HepG2 (cell line): Measurements from ENCODE around the gene MARF1. TPM values are rescaled to one million over a fixed set of nuclear protein-coding genes. Genes with fewer than 3 reads are reported as not detected.

Experiments used
- ARID3A ChIP-seq: IDR thresholded peaks from 2 replicates; pipeline ENCODE4 v1.6.1; 2012; ENCODE audit warnings: low read depth, low read length, improper control_type of control experiment
- ARNT ChIP-seq: fragments of 450-650 bp; IDR thresholded peaks from 2 replicates; pipeline ENCODE4 v1.6.1; 2017
- DBP ChIP-seq: sonication (generic); formaldehyde crosslinking; IDR thresholded peaks from 2 replicates; pipeline ENCODE4 v1.4.0; 2020; ENCODE audit warnings: missing genetic modification reagents; ENCODE audit errors: not compliant biosample characterization
- HIVEP1 ChIP-seq: sonication (generic); formaldehyde crosslinking; IDR thresholded peaks from 2 replicates; pipeline ENCODE4 v1.4.0; 2020; ENCODE audit warnings: mild to moderate bottlenecking, missing genetic modification reagents
- HNRNPUL1 ChIP-seq: fragments of 200-400 bp; formaldehyde crosslinking; IDR thresholded peaks from 2 replicates; pipeline ENCODE4 v1.6.1; 2017; ENCODE audit warnings: low read depth, mild to moderate bottlenecking, low read length, moderate library complexity
- HOXA9 ChIP-seq: sonication (generic); formaldehyde crosslinking; IDR thresholded peaks from 2 replicates; pipeline ENCODE4 v1.8.1; 2022; ENCODE audit warnings: missing genetic modification reagents, mild to moderate bottlenecking, moderate library complexity, borderline replicate concordance
- KDM3A ChIP-seq: IDR thresholded peaks from 2 replicates; pipeline ENCODE4 v1.6.1; 2018; ENCODE audit warnings: low read depth, missing compliant biosample characterization
- KLF13 ChIP-seq: sonication (generic); formaldehyde crosslinking; IDR thresholded peaks from 2 replicates; pipeline ENCODE4 v1.4.0; 2020; ENCODE audit warnings: mild to moderate bottlenecking, missing genetic modification reagents
- NBN ChIP-seq: fragments of 450-650 bp; conservative IDR thresholded peaks from 2 replicates; pipeline ENCODE4 v1.6.1; 2017
- NCOR1 ChIP-seq: fragments of 200-600 bp; sonication (generic); IDR thresholded peaks from 2 replicates; pipeline ENCODE4 v1.7.0; 2017; ENCODE audit warnings: antibody characterized with exemption, low read length, borderline replicate concordance
- PHF5A ChIP-seq: IDR thresholded peaks from one replicate; pipeline ENCODE4 v1.6.1; 2018; ENCODE audit warnings: low read depth, missing genetic modification reagents; ENCODE audit not compliant: unreplicated experiment
- SAFB2 ChIP-seq: sonication (generic); formaldehyde crosslinking; IDR thresholded peaks from 2 replicates; pipeline ENCODE4 v1.5.1; 2020; ENCODE audit warnings: missing genetic modification reagents, low read depth, mild to moderate bottlenecking, borderline replicate concordance
- ZNF20 ChIP-seq: sonication (generic); formaldehyde crosslinking; IDR thresholded peaks from 2 replicates; pipeline ENCODE4 v1.4.0; 2020; ENCODE audit warnings: mild to moderate bottlenecking, moderate library complexity, missing genetic modification reagents
- ZNF234 ChIP-seq: sonication (generic); formaldehyde crosslinking; conservative IDR thresholded peaks from 2 replicates; pipeline ENCODE4 v1.5.1; 2020; ENCODE audit warnings: mild to moderate bottlenecking, missing genetic modification reagents
- ZNF552 ChIP-seq: sonication (generic); formaldehyde crosslinking; IDR thresholded peaks from 2 replicates; pipeline ENCODE4 v1.9.0; 2022; ENCODE audit warnings: missing genetic modification reagents, mild to moderate bottlenecking, borderline replicate concordance
- ZNF780A ChIP-seq: sonication (generic); formaldehyde crosslinking; IDR thresholded peaks from 2 replicates; pipeline ENCODE4 v1.8.0; 2022; ENCODE audit warnings: mild to moderate bottlenecking, missing genetic modification reagents, moderate library complexity
- ZSCAN20 ChIP-seq: sonication (generic); formaldehyde crosslinking; IDR thresholded peaks from 2 replicates; pipeline ENCODE4 v1.4.0; 2020; ENCODE audit warnings: missing genetic modification reagents, mild to moderate bottlenecking, borderline replicate concordance
- ZSCAN31 ChIP-seq: sonication (generic); formaldehyde crosslinking; IDR thresholded peaks from 2 replicates; pipeline ENCODE4 v1.5.0; 2020; ENCODE audit warnings: low read depth, mild to moderate bottlenecking, missing genetic modification reagents
- polyA plus RNA-seq, 8 experiments: library from polyadenylated mRNA; depleted of rRNA in 3 of 8; stranded (reverse) in 7 of 8; unstranded in 1 of 8; fragments of >200 nt; fragmentation: Illumina TruSeq in 4 of 8; extraction: Trizol in 4 of 8; gene quantifications; 2 replicates each; pipeline versions ENCODE4 v1.2.1 to v1.2.3, GENCODE V29; 2011 to 2016; ENCODE audit warnings: low read depth in 4 of 8, missing spikeins in 1 of 8, mixed read lengths in 1 of 8; ENCODE audit not compliant: insufficient read depth in 1 of 8
- total RNA-seq, 5 experiments: library from RNA; depleted of rRNA; stranded (reverse); fragments of >200 nt; fragmentation: Illumina TruSeq; extraction: Trizol; gene quantifications; 2 replicates each; pipeline ENCODE4 v1.2.3, GENCODE V29; 2016; ENCODE audit warnings: low read depth in 1 of 5
- TF ChIP-seq, protein P1 (sequence below): sonication (generic); formaldehyde crosslinking; conservative IDR thresholded peaks from 2 replicates; pipeline ENCODE4 v1.8.0; 2022; ENCODE audit warnings: low read depth, missing genetic modification reagents
- TF ChIP-seq, protein P2 (sequence below): sonication (generic); formaldehyde crosslinking; IDR thresholded peaks from 2 replicates; pipeline ENCODE4 v1.5.1; 2020; ENCODE audit warnings: missing genetic modification reagents, mild to moderate bottlenecking, borderline replicate concordance
- TF ChIP-seq, protein P3 (sequence below): IDR thresholded peaks from 2 replicates; pipeline ENCODE4 v1.6.1; 2016; ENCODE audit warnings: mild to moderate bottlenecking, missing biosample characterization, missing genetic modification reagents

The MARF1 gene
- total and polyA plus RNA-seq, 2 of the 13 experiments (the other 11 are each of a cell fraction or from before 2014, with no cell fraction given): 8.7 to 20.7 TPM

- TF ChIP-seq, protein P1, sequence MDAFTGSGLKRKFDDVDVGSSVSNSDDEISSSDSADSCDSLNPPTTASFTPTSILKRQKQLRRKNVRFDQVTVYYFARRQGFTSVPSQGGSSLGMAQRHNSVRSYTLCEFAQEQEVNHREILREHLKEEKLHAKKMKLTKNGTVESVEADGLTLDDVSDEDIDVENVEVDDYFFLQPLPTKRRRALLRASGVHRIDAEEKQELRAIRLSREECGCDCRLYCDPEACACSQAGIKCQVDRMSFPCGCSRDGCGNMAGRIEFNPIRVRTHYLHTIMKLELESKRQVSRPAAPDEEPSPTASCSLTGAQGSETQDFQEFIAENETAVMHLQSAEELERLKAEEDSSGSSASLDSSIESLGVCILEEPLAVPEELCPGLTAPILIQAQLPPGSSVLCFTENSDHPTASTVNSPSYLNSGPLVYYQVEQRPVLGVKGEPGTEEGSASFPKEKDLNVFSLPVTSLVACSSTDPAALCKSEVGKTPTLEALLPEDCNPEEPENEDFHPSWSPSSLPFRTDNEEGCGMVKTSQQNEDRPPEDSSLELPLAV (CRISPR knock-in tag): no peak
- TF ChIP-seq, protein P2, sequence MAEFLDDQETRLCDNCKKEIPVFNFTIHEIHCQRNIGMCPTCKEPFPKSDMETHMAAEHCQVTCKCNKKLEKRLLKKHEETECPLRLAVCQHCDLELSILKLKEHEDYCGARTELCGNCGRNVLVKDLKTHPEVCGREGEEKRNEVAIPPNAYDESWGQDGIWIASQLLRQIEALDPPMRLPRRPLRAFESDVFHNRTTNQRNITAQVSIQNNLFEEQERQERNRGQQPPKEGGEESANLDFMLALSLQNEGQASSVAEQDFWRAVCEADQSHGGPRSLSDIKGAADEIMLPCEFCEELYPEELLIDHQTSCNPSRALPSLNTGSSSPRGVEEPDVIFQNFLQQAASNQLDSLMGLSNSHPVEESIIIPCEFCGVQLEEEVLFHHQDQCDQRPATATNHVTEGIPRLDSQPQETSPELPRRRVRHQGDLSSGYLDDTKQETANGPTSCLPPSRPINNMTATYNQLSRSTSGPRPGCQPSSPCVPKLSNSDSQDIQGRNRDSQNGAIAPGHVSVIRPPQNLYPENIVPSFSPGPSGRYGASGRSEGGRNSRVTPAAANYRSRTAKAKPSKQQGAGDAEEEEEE (CRISPR knock-in tag): no peak
- TF ChIP-seq KDM3A (CRISPR knock-in tag) (0 out of 2 replicates have a peak, but pooled peaks have one; percentile 31), KLF13 (CRISPR knock-in tag) (no peak), HOXA9 (CRISPR knock-in tag) (no peak), HNRNPUL1 (no peak), NBN (no peak), ZNF552 (no peak), DBP (CRISPR knock-in tag) (peak; percentile 86), ARNT (no peak), PHF5A (CRISPR knock-in tag) (peak; percentile 82), NCOR1 (peak; percentile 82; the same call in 1 of the 2 replicates), ZNF20 (peak; percentile 42; the same call in 1 of the 2 replicates), ZNF234 (no peak), ARID3A (peak; percentile 98), ZNF780A (CRISPR knock-in tag) (no peak), HIVEP1 (0 out of 2 replicates have a peak, but pooled peaks have one; percentile 20), ZSCAN31 (CRISPR knock-in tag) (no peak), SAFB2 (CRISPR knock-in tag) (no peak), ZSCAN20 (CRISPR knock-in tag) (0 out of 2 replicates have a peak, but pooled peaks have one; percentile 58)
- TF ChIP-seq, protein P3, sequence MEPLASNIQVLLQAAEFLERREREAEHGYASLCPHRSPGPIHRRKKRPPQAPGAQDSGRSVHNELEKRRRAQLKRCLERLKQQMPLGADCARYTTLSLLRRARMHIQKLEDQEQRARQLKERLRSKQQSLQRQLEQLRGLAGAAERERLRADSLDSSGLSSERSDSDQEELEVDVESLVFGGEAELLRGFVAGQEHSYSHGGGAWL (CRISPR knock-in tag): 0 out of 2 replicates have a peak, but pooled peaks have one; percentile 44
These were observed 34.3 kb downstream of the MARF1 start (continued) for GRCh38 chr16:15608398-15609285.
